ENCODE results near the gene AP3B1.
A peak's percentile ranks its signal among the peaks of the same experiment; 100 is the strongest.
"Not testable (repeated sequence)": the region's sequence is repeated elsewhere in the genome, so short reads cannot be mapped to it uniquely, and the experiment has no call there.

Gene AP3B1

GRCh38 chr5:78236046-78236445 is 58.5 kb downstream of the AP3B1 start:
- no peak for DNase-seq

- DNase-seq, result peak; percentile 34
Measured at GRCh38 chr5:78235289-78235688, 59.2 kb downstream of the AP3B1 start.

GRCh38 chr5:78234804-78235203 is 59.7 kb downstream of the AP3B1 start:
- no peak for DNase-seq

GRCh38 chr5:78232163-78232562 is 62.3 kb downstream of the AP3B1 start:
- DNase-seq, result no peak

GRCh38 chr5:78224358-78224757 is 70.1 kb downstream of the AP3B1 start:
- no peak for DNase-seq

- DNase-seq, result peak; percentile 3
Measured at GRCh38 chr5:78221964-78222451, 72.5 kb downstream of the AP3B1 start.

- DNase-seq, result no peak
Measured at GRCh38 chr5:78221467-78221866, 73.0 kb downstream of the AP3B1 start.

- no peak for DNase-seq
Measured at GRCh38 chr5:78215972-78216371, 78.5 kb downstream of the AP3B1 start.

GRCh38 chr5:78215565-78215964 is 78.9 kb downstream of the AP3B1 start:
- DNase-seq, result no peak

GRCh38 chr5:78213799-78214198 is 80.7 kb downstream of the AP3B1 start:
- no peak for DNase-seq

- DNase-seq, result no peak
Measured at GRCh38 chr5:78211052-78211451, 83.4 kb downstream of the AP3B1 start.

- no peak for DNase-seq
Measured at GRCh38 chr5:78204241-78204640, 90.3 kb downstream of the AP3B1 start.

- no peak for DNase-seq
Measured at GRCh38 chr5:78203815-78204214, 90.7 kb downstream of the AP3B1 start.

GRCh38 chr5:78190402-78190801 is 104.1 kb downstream of the AP3B1 start:
- no peak for DNase-seq

GRCh38 chr5:78188681-78189080 is 105.8 kb downstream of the AP3B1 start:
- DNase-seq, result not testable (repeated sequence)

GRCh38 chr5:78187172-78187571 is 107.3 kb downstream of the AP3B1 start:
- no peak for DNase-seq

GRCh38 chr5:78182838-78183237 is 111.7 kb downstream of the AP3B1 start:
- no peak for DNase-seq

GRCh38 chr5:78178356-78178755 is 116.1 kb downstream of the AP3B1 start:
- DNase-seq, result no peak

- DNase-seq, result not testable (repeated sequence)
Measured at GRCh38 chr5:78170335-78170734, 124.2 kb downstream of the AP3B1 start.

GRCh38 chr5:78162253-78162862 is 132.1 kb downstream of the AP3B1 start:
- peak; percentile 26 for DNase-seq

- DNase-seq, result no peak
Measured at GRCh38 chr5:78157001-78157400, 137.5 kb downstream of the AP3B1 start.

GRCh38 chr5:78151594-78152271 is 142.8 kb downstream of the AP3B1 start:
- no peak for DNase-seq

GRCh38 chr5:78137290-78137689 is 157.2 kb downstream of the AP3B1 start:
- no peak for DNase-seq

- no peak for DNase-seq
Measured at GRCh38 chr5:78133423-78133822, 161.1 kb downstream of the AP3B1 start.

GRCh38 chr5:78132507-78132906 is 162.0 kb downstream of the AP3B1 start:
- no peak for DNase-seq
